ENCODE results near the gene OPN3. TPM values are rescaled to one million over a fixed set of nuclear protein-coding genes. Genes with fewer than 3 reads are reported as not detected.
"Not testable (repeated sequence)": the region's sequence is repeated elsewhere in the genome, so short reads cannot be mapped to it uniquely, and the experiment has no call there.

OPN3 gene
- polyA plus RNA-seq, 2 of the 4 experiments (the other 2 are of a cell fraction): 41.0 to 144 TPM

GRCh38 chr1:241666419-241666818 is 26.2 kb upstream of the OPN3 start:
- Histone ChIP-seq H3K4me2 (no peak overlapping the region), H3K4me1 (no peaks in the 10 kb centered on the region), H3K4me3 (no peak overlapping the region), H3K9me3 (no peaks in the 10 kb centered on the region), H3K27ac (no peak overlapping the region)
- POLR2A ChIA-PET: no interaction called here
- ATAC-seq (no peak), DNase-seq (ENCODE audit: low read depth in 1 of 2, low spot score in 1 of 2) (no peak), FAIRE-seq (no peak)
- no peak for TF ChIP-seq USF2 (IDR thresholded peaks at IDR 0.05)
- TF ChIP-seq MAFK (IDR thresholded peaks at IDR 0.05; ENCODE audit: partially characterized antibody): peak; percentile 53
- CTCF ChIA-PET: no interaction called here
- WGBS (ENCODE audit: missing lambda C conversion rate): 81% methylated on average over 3 of the region's 3 CpGs

GRCh38 chr1:241660424-241660972 is 20.3 kb upstream of the OPN3 start:
- Histone ChIP-seq H3K4me1 (peaks cover 12% of the 10 kb centered on the region; the same call in 1 of the 3 replicates), H3K9me3 (no peaks in the 10 kb centered on the region), H3K4me3 (no peak overlapping the region), H3K27ac (no peak overlapping the region), H3K4me2 (no peak overlapping the region)
- FAIRE-seq: no peak
- CTCF ChIA-PET: no interaction called here
- WGBS (ENCODE audit: missing lambda C conversion rate): 81% methylated on average over 5 of the region's 5 CpGs
- no peak for DNase-seq (ENCODE audit: low read depth in 1 of 2, low spot score in 1 of 2)
- TF ChIP-seq SMC3 (IDR thresholded peaks at IDR 0.05) (no peak), POLR2AphosphoS2 (conservative IDR thresholded peaks at IDR 0.05; ENCODE audit: low read length) (no peak), CHD4 (IDR thresholded peaks at IDR 0.05; ENCODE audit: borderline replicate concordance) (no peak), CHD2 (IDR thresholded peaks at IDR 0.05; ENCODE audit: low read length, partially characterized antibody) (no peak), E2F6 (IDR thresholded peaks at IDR 0.05; ENCODE audit: borderline replicate concordance, low read depth) (no peak), ATOH8 (CRISPR knock-in tag; IDR thresholded peaks at IDR 0.05; ENCODE audit: low read depth) (no peak), MYC (IDR thresholded peaks at IDR 0.05; ENCODE audit: borderline replicate concordance, low read length) (no peak), MAZ (IDR thresholded peaks at IDR 0.05; ENCODE audit: borderline replicate concordance, low read depth, low read length) (no peak), BCL3 (IDR thresholded peaks at IDR 0.05) (no peak)
- ATAC-seq: no peak
- POLR2A ChIA-PET: no interaction called here

- H3K9me3 ChIP-seq; DNase-seq (ENCODE audit: low read depth in 1 of 2, low spot score in 1 of 2); CTCF ChIA-PET; FAIRE-seq; H3K4me3 ChIP-seq; POLR2A ChIA-PET; ATAC-seq: not testable (repeated sequence)
- Histone ChIP-seq H3K4me1 (peaks cover 12% of the 10 kb centered on the region; the same call in 1 of the 3 replicates), H3K27ac (peak overlapping the region; percentile 32 to 35; a peak in 1 of 6 replicates), H3K4me2 (peak overlapping the region; percentile 25; the same call in 1 of the 3 replicates)
- 81% methylated on average over 2 of the region's 2 CpGs for WGBS (ENCODE audit: missing lambda C conversion rate)
These were observed 18.8 kb upstream of the OPN3 start for GRCh38 chr1:241659016-241659415.

GRCh38 chr1:241658081-241658793 is 18.1 kb upstream of the OPN3 start:
- Histone ChIP-seq H3K4me3 (no peak overlapping the region), H3K27ac (peak overlapping the region; percentile 35 to 60; a peak in 5 of 6 replicates), H3K9me3 (no peaks in the 10 kb centered on the region), H3K4me2 (peak overlapping the region; percentile 25; the same call in 2 of the 3 replicates), H3K4me1 (peaks cover 12% of the 10 kb centered on the region; the same call in 1 of the 3 replicates)
- ATAC-seq (peak in 1 of 2 experiments; percentile 35; a peak in 1 of 6 replicates), DNase-seq (ENCODE audit: low read depth in 1 of 2, low spot score in 1 of 2) (peak in 1 of 2 experiments; percentile 29), FAIRE-seq (no peak)
- ChIA-PET POLR2A (no interaction called here), CTCF (interaction anchor here (1.4 kb wide), 1 partner anchor 11 kb away, joined by 4 read pairs; no protein-coding TSS in a partner anchor)
- WGBS (ENCODE audit: missing lambda C conversion rate): 78% methylated on average over 3 of the region's 3 CpGs
- no peak for TF ChIP-seq RAD21 (conservative IDR thresholded peaks at IDR 0.05 in 1 of 2, IDR thresholded peaks at IDR 0.05 in 1 of 2)
- peak in 1 of 2 experiments; percentile 19; a peak in 1 of 4 replicates for TF ChIP-seq CEBPB (IDR thresholded peaks at IDR 0.05)
